HG03095 (cell line): ENCODE results near the gene SMARCD3.

ENCODE experiments used
- ATAC-seq: cut with Tn5 transposase; IDR thresholded peaks from one replicate; pipeline ENCODE4 v1.9.1; 2021; ENCODE audit warnings: moderate library complexity; ENCODE audit not compliant: unreplicated experiment

Gene SMARCD3

DNA sequence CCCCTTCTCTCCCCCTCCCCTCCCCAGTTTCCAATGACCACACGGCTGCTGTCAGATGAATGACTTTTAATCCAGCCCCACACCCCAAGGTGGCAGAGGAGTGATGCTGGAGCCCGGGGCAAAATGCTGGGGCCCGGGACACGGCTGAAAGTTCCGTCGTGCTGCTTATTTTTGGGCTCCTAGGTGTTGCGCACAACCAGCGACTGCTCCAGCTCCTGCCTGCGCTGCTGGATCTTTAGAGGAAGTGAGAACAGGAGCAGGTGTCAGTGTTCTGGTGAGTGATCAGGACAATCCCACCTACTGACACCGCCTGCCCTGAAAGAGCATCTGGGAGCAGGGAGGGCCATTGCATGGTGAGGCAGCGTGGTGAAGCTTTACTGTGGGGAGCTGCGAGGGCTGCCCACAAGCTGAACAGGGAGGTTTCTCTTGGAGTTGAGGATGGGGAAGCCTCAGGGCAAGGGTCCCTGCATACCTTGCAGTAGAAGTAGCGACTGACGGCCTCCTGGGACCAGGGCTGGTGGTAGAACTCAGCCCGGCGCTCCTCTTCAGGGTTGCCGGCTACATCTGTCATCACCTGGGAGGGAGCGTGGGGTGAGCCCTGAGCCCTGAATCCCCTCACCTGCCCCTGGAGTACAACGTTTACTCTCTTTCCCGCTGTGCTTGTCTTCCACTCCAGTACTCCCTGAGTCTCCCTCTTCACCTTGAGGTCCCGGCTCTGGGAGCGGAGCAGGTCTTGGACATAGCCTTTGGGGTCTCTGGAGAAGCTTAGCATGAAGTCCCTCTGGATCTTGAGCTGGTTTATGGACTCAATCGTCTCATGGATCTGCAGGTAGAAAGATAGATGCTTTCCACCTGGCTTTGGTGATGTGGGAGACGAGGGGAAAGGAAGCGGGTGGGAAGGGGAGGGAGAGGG, 9.3 kb downstream of the SMARCD3 start:
- ATAC-seq: no peak

DNA sequence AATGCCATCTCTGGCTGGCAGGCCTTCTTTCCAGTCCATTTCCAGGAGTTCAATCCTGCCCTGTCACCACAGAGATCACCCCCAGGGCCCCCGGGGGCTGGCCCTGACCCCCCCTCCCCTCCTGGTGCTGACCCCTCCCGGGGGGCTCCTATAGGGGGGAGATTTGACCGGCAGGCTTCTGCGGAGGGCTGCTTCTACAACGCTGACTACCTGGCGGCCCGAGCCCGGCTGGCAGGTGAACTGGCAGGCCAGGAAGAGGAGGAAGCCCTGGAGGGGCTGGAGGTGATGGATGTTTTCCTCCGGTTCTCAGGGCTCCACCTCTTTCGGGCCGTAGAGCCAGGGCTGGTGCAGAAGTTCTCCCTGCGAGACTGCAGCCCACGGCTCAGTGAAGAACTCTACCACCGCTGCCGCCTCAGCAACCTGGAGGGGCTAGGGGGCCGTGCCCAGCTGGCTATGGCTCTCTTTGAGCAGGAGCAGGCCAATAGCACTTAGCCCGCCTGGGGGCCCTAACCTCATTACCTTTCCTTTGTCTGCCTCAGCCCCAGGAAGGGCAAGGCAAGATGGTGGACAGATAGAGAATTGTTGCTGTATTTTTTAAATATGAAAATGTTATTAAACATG, 10.2 kb downstream of the SMARCD3 start:
- ATAC-seq: no peak

DNA sequence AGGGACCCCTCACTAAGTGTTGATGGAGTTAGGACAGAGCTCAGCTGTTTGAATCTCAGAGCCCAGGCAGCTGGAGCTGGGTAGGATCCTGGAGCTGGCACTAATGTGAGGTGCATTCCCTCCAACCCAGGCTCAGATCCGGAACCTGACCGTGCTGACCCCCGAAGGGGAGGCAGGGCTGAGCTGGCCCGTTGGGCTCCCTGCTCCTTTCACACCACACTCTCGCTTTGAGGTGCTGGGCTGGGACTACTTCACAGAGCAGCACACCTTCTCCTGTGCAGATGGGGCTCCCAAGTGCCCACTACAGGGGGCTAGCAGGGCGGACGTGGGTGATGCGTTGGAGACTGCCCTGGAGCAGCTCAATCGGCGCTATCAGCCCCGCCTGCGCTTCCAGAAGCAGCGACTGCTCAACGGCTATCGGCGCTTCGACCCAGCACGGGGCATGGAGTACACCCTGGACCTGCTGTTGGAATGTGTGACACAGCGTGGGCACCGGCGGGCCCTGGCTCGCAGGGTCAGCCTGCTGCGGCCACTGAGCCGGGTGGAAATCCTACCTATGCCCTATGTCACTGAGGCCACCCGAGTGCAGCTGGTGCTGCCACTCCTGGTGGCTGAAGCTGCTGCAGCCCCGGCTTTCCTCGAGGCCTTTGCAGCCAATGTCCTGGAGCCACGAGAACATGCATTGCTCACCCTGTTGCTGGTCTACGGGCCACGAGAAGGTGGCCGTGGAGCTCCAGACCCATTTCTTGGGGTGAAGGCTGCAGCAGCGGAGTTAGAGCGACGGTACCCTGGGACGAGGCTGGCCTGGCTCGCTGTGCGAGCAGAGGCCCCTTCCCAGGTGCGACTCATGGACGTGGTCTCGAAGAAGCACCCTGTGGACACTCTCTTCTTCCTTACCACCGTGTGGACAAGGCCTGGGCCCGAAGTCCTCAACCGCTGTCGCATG, 11.0 kb downstream of the SMARCD3 start:
- no peak for ATAC-seq

DNA sequence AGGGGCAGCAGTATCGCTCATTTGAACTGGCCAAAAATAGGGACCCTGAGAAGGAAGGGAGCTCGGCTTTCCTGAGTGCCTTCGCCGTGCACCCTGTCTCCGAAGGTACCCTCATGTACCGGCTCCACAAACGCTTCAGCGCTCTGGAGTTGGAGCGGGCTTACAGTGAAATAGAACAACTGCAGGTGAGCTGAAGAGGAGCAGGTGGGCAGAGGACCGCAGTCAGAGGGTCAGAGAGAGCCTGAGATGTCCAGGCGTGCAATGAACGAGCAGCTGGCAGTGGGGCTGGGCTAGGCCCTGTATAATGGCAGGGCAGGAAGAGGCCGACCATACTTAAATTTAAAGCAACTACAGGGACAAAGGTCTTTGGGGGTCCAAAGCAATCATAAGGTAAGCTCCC, 12.1 kb downstream of the SMARCD3 start:
- ATAC-seq: no peak

DNA sequence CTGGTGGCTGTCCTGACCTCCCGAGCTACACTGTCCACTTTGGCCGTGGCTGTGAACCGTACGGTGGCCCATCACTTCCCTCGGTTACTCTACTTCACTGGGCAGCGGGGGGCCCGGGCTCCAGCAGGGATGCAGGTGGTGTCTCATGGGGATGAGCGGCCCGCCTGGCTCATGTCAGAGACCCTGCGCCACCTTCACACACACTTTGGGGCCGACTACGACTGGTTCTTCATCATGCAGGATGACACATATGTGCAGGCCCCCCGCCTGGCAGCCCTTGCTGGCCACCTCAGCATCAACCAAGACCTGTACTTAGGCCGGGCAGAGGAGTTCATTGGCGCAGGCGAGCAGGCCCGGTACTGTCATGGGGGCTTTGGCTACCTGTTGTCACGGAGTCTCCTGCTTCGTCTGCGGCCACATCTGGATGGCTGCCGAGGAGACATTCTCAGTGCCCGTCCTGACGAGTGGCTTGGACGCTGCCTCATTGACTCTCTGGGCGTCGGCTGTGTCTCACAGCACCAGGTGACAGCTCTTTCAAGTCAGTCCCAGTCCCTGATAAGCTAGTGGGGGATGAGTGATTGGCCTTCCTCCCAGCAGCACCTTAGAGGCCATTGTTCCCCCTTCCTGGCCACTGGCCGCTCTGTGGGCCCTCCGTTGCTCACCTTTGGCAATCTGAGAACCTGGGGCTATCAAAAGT, 13.3 kb downstream of the SMARCD3 start:
- no peak for ATAC-seq

DNA sequence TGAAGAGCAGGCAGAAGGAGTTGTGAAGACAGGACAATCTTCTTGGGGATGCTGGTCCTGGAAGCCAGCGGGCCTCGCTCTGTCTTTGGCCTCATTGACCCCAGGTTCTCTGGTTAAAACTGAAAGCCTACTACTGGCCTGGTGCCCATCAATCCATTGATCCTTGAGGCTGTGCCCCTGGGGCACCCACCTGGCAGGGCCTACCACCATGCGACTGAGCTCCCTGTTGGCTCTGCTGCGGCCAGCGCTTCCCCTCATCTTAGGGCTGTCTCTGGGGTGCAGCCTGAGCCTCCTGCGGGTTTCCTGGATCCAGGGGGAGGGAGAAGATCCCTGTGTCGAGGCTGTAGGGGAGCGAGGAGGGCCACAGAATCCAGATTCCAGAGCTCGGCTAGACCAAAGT, 14.7 kb downstream of the SMARCD3 start:
- ATAC-seq: no peak

DNA sequence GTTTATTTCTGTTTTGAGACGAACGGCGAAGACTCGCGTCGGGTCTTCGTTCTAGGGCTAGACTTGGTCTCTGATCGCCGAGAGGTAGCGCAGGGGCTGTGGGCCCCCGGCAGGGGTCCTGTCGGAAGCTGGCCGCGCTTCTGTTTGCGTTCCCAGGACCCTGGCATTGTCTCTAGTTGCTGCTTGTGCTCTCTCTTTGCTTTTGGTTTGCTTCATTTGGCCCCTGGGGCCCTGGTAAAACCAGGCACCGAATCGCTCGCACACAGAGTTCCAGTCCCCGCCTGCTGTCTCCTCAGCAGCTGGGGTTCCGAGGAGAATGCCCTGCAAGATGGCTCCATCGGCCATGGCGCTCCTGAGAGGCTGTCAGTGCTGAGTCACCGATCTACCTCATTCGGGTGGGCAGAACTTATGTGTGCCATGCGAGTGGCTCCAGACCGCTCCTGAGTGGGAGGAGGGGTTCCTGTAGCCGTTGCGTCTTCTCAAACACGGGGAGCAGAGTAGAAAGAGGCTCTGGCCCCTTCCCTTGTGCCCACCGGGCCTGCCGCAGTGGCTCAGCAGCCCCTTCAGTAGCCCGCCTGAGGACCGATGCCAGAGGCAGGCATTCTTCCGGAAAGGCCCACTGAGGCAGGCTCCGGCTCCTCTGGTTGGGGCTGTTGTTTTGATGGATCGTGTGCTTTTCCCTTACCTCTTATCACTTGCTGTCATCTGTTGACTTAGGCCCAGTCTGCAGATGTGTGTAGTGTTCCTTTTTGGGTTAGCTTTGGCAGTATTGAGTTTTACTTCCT, 15.4 kb downstream of the SMARCD3 start:
- no peak for ATAC-seq

DNA sequence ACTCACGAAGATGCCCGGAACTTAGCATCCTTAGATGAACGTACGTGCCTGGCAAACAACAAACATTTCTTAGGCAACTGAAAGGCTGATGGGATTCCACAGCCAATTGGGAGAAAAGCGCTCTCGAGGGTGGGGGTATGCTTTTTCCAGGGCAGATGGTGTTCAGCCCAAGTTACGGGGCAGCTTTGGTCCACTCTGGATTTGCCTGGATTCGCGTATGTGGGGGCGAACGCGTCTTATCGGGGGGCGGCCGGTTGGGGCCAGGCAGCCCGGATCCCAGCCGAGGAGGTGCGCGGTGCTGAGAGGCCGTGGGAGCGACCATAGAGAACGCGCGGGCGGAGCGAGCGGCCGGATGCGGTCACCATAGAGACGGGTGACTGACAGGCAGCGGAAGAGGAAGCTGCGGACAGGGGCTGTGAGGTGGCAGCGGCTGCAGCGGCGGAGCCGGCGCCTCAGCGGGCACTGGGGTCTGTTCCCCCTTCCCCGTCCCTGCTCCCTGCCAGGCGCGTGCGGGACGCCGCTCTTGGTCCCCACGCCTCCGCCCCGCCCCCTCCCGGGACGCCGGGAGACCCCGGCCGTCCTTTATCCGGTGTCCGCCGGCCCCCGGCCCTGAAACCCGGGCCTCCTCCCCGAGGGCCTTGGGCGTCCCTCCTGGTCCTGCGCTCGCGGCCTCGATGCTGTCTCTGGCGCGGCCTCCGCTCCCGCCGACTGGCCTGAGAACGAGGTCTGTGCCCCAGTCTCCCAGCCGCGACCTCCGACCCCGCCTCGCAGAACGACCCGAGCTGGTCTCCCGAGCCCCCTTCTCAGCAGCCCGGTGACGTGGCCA, 16.2 kb downstream of the SMARCD3 start, which contains the start of gene CHPF2:
Gene CHPF2 (plus strand): TSS at position 393 of the 826 bp plus-strand sequence. CDS start 1,529 bp downstream, outside the sequence.
- ATAC-seq: peak; percentile 98

DNA sequence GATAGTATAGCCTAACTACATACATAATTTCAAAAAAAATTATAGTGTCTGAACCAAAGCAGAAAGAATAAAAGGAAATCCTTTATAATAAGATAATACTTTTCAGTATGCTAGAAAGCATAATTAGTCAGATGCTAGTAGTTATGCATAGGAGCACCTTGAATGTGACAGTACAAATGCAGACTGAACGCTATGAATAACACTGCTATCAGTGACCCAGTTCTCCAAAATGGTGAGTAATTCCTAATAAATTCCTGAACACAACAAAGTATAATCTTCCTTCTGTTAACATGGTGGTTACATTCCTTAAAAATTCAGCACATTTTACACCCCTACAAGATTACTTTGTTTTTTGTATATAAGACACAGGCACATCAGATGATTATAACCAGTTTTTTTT, 17.4 kb downstream of the SMARCD3 start:
- ATAC-seq: no peak

DNA sequence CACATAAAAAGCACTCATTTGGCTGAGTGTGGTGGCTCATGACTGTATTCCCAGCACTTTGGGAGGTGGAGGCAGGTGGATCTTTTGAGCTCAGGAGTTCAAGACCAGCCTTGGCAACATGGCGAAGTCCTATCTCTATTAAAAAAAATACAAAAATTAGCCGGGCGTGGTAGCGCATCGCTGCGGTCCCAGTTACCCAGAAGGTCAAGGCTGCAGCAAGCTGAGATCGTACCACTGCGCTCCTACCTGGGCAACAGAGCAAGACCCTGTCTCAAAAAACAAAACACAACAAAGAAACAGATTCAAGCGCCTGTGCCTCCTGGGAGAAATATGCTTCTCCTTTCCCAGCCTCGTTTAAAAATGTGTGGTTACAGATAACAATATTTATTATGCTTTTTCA, 19.2 kb downstream of the SMARCD3 start:
- ATAC-seq: no peak

DNA sequence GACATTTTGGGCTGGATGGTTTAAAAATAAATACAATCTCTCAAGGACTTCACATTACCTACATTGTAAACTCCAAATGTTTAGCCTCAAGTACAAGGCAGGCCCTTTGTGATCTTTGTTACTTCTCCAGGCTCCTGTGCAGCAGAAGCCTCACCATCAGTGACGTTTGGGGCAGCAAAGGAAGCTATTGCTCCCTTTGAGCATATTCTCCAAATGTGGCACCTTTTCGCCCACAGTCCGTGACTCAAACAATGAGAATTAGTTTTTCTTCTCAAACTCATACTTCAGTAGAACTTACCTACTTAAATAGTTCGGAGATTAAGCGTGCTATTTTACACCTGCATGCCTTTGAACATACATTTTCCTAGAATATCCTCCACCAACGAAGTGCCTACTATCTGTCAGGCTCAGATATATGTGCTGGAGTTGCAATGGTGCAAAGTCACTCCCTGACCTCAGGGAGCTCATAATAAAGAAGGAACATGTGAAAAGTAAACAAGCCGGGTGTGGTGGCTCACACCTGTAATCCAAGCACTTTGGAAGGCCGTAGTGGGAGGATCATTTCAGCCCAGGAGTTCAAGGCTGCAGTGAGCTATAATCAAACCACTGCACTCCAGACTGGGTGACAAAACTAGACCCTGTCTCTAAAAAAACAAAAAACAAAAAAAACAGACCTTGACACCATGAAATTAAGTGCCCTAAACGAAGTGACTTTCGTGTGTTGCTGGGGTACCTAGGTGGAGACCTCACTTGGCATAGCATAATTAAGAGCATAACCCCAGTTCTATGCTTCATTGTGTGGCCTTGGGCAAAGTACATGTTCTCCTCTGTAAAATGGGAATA, 20.2 kb downstream of the SMARCD3 start:
- ATAC-seq: no peak

DNA sequence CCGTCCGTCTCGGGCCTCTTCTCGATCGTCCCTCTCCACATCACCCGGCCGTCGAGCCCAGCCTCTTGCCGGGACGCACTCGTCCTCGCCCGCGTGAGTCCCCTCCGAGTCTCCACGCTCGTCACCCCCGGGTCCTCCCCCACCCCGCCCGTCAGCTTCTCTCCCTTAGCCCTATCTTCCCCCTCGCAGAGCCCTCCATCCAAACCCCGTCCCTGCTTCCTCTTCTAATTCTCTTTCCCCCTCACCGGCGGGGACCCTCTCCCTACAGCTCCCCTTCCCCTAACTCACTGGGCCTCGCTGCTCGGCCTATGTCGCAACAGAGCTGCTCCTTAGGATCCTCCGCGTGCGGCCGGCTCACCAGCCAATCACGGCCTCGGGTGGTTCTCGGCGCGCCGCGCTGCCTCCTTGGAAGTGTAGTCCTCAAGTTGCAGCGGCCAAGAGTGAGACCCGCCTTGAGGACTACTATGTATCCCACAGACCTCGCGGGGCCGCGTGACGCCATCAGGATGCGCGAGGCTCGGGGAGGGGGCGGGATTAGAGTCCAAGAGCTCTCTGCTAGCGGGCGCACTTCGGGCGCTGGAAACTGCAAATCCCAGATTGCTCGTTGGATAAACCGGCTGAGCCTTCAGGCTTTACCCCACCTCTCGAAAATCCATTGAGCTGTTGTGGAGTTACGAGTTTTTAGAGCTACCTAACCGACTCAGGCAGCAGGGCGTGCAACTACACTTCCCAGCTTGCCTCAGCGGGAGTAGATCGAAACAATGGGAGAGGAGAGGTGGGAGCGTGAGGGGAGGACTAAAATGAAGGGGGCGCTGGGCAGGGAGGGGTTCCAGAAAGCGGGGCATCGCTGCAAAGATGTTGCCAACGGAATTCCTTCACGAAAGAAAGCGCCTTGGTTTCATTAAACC, 21.4 kb downstream of the SMARCD3 start, which contains the start of gene ABCF2:
Gene ABCF2 (minus strand): TSS at position 331 of the 908 bp plus-strand sequence. CDS start 747 bp downstream, outside the sequence.
- ATAC-seq: peak; percentile 100

DNA sequence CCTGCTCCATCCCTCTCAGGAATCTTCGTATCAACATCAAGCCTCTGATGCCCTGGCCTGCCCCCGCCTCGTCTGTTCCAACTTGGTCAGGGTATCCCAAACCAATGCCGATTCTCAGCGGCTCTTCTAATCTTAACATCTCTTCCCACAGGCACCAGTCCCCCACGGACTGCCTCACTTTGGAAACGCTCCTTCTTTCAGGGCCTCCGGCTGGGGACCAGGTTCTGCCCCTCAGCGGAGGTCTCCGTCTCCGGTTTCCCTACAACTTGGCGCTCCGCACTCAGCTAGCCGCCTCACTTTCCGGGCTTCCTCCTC, 22.0 kb downstream of the SMARCD3 start:
- ATAC-seq: no peak

DNA sequence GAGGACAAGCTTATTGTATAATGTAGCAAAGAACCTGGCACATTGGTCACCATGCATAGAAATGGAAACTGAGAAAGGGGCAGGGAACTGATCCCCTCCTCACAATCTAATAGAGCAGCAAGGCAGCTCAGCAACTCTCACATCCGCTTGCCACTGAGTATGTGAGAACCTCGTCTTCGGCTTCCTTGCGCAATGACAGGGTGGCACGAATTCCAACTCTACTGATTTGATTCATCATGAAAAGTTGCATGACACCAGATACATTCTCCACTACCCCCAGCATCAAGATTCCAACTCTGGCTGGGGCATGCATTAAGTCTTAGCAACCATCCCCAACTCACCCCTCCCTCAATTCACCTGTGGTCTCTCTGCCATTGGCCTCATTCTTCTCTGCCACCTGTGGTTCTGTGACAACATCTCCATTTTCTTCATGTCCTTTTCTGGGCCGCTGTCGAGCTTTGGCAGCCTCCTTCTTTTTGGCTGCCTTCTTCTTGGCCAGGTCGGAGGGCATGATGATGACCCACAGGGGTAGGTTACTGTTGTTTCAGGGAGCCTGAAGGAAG, 22.5 kb downstream of the SMARCD3 start:
- ATAC-seq: no peak

DNA sequence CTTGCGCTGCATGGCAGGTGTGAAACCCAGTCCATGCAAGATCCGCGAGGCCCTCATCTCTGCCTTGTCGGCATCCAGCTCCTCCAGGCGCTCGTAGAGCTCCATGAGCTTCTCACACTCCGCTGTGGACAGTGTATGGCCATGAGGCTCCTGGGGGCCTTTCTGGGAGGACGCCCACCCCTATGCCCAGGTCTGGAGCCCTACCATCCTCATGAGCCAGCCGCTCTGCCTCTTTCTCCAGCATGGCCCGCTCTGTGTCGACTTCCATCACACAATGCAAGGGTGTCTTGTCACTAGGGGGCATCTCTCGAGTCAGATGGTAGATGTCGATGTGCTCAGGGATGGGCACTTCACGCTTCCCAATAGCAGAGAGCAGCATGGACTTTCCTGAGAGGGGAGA, 24.8 kb downstream of the SMARCD3 start:
- no peak for ATAC-seq

DNA sequence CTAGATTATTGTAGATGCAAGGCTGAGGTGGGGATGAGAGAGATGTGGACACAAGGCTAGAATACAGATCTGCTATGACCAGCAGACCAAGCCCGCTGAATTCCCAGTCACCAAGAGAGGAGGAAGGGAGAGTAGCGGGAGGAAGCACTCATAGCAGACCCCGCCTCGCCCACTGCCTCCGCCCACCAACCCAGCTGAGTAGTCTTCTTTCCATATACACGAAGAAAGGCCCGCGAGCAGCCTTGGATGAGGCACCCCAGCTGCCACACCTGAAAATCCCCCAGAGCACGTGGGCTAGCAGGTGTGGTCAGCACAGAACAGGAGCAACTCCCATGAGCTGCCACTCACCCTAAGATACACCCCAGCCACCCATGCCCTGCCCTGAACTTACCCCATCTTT, 30.3 kb downstream of the SMARCD3 start:
- no peak for ATAC-seq

DNA sequence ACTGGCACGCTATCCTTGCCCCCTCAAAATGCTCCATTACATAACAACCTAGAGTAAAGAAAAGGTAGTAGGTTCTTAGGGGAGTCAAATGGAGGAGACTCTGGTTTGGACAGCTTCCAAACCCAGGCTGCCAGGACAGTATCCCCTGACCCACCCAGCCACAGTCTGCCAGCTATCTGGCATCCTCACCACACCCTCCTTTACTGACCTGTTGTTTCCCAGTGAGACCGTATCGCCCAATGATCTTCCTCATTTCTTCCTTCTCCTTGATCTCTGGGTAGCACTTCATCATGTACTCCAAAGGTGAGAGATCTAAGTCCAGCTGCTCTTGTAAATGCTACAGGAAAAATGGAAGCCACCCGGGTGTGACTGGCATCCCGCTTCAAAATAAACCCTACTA, 33.1 kb downstream of the SMARCD3 start:
- ATAC-seq: no peak
